ENCODE data around the gene NDUFAF4. TPM values are rescaled to one million over a fixed set of nuclear protein-coding genes. Genes with fewer than 3 reads are reported as not detected.

NDUFAF4 gene
- polyA plus RNA-seq (2012; ENCODE audit: insufficient read depth, insufficient read length, low read depth), result 85.7 TPM

- TF ChIP-seq CTCF (IDR thresholded peaks at IDR 0.05; ENCODE audit: low read depth, low read length), result peak; percentile 82
- H3K4me1 ChIP-seq, result no peaks in the 10 kb centered on the region
- H3K27me3 ChIP-seq, result no peaks in the 10 kb centered on the region
Observed at GRCh38 chr6:96897396-96898240, at the start of gene NDUFAF4. Gene NDUFAF4, minus strand, starts transcription at chr6:96897891. Its CDS starts 90 bp downstream, at chr6:96897801.

GRCh38 chr6:96947055-96947454, 49.4 kb upstream of the NDUFAF4 start:
- TF ChIP-seq CTCF (IDR thresholded peaks at IDR 0.05; ENCODE audit: low read depth, low read length), result no peak
- no peak overlapping the region for H3K4me3 ChIP-seq (ENCODE audit: low read depth, low read length)
- DNase-seq, result no peak
- H3K36me3 ChIP-seq, result no peaks in the 10 kb centered on the region
- no peaks in the 10 kb centered on the region for H3K4me1 ChIP-seq
- H3K27me3 ChIP-seq, result peaks cover 11% of the 10 kb centered on the region; the same call in 1 of the 2 replicates
- no peaks in the 10 kb centered on the region for H3K9me3 ChIP-seq

More at GRCh38 chr6:96897396-96898240, at the start of gene NDUFAF4:
- peaks cover 36% of the 10 kb centered on the region for H3K36me3 ChIP-seq
- H3K9me3 ChIP-seq, result no peaks in the 10 kb centered on the region
- peak; percentile 97 for DNase-seq
- peak within 1 kb of the TSS; percentile 83 for H3K4me3 ChIP-seq (ENCODE audit: low read depth, low read length)

- DNase-seq, result no peak
- Histone ChIP-seq H3K27me3 (peaks cover 10% of the 10 kb centered on the region; the same call in 1 of the 2 replicates), H3K4me1 (peaks cover 8% of the 10 kb centered on the region), H3K4me3 (ENCODE audit: low read depth, low read length) (no peak overlapping the region), H3K9me3 (no peaks in the 10 kb centered on the region), H3K36me3 (no peaks in the 10 kb centered on the region)
- TF ChIP-seq CTCF (IDR thresholded peaks at IDR 0.05; ENCODE audit: low read depth, low read length), result no peak
Observed at GRCh38 chr6:96943555-96944215, 46.0 kb upstream of the NDUFAF4 start.

- H3K36me3 ChIP-seq, result no peaks in the 10 kb centered on the region
- no peak overlapping the region for H3K4me3 ChIP-seq (ENCODE audit: low read depth, low read length)
- H3K9me3 ChIP-seq, result no peaks in the 10 kb centered on the region
- no peak for DNase-seq
- H3K4me1 ChIP-seq, result peaks cover 8% of the 10 kb centered on the region
- TF ChIP-seq CTCF (IDR thresholded peaks at IDR 0.05; ENCODE audit: low read depth, low read length), result no peak
- H3K27me3 ChIP-seq, result 0 out of 2 replicates have a peak, but pooled peaks cover 7% of the 10 kb centered on the region
Observed at GRCh38 chr6:96942676-96943075, 45.0 kb upstream of the NDUFAF4 start.

GRCh38 chr6:96940322-96940721, 42.6 kb upstream of the NDUFAF4 start:
- peaks cover 8% of the 10 kb centered on the region for H3K4me1 ChIP-seq
- H3K4me3 ChIP-seq (ENCODE audit: low read depth, low read length), result no peak overlapping the region
- no peaks in the 10 kb centered on the region for H3K36me3 ChIP-seq
- no peak for DNase-seq
- 0 out of 2 replicates have a peak, but pooled peaks cover 7% of the 10 kb centered on the region for H3K27me3 ChIP-seq
- H3K9me3 ChIP-seq, result no peaks in the 10 kb centered on the region
- no peak for TF ChIP-seq CTCF (IDR thresholded peaks at IDR 0.05; ENCODE audit: low read depth, low read length)

Measured in BE2C (cell line).